HG02571 (cell line): ENCODE measurements around the gene OR2K2.
"Not testable (repeated sequence)": the region's sequence is repeated elsewhere in the genome, so short reads cannot be mapped to it uniquely, and the experiment has no call there.

Experiments
- ATAC-seq: cut with Tn5 transposase; IDR thresholded peaks from one replicate; pipeline ENCODE4 v1.9.1; 2021; ENCODE audit warnings: mild to moderate bottlenecking, moderate library complexity; ENCODE audit not compliant: unreplicated experiment

OR2K2 gene

DNA sequence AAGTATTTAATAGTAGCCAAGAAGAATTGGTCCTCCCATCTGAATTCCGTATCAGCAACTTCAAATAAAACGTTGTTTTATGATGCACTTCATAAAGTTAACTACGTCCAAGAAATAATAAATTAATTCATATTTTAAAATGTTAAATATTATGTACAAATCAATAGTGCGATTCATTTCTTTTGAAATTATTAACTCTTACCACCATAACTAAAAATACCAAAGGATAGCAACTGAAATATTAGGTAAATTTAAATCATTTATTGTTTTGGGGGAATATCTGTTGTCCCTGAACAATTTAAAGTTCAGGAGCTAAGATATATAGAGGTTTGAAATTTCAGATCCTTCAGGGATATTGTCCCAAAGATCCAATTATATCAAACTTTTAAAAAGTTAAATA is at the start of gene OR2K2:
TSS of gene OR2K2 (minus strand) at position 101 of the 400 bp plus-strand sequence. CDS start 1,791 bp downstream, outside the sequence.
- ATAC-seq, result no peak

DNA sequence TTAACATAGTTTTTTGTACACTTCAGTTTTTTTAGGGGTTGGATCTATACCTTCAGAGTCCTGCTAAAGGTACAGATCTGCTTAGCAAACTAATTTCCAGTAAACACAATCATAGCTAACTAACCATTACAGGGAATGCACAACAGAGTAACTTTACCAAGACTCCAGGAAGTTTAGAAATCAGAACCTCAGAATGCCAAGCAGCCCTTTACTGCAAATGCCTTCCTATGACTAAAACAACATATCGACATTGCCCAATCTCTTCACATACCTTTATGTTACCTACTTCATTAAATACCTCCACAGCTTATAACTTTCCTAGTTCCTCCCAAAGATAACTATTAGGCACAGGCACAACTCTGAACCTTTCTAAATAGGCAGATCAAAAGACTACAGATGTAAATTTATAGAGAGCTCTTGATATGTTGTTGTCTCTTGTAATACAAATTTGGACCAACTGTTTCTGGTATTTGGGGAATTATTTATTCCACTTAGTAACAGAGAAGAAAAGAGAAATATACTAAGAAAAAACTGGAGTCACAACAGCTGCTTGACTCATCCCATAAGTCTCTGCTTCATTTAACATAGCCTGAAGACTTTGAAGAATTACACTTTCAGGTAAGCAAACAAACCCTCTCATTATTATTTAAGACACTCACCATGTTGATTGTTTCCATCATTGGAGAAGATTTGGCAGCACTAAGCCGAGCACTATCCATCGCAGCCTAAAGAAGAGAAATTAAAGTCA is 46.0 kb upstream of the OR2K2 start:
- ATAC-seq, result no peak

- ATAC-seq, result no peak
Observed at GRCh38 chr9:111375062-111375461, 45.0 kb upstream of the OR2K2 start.

- no peak for ATAC-seq
Observed at GRCh38 chr9:111372297-111372696, 42.3 kb upstream of the OR2K2 start.

GRCh38 chr9:111366978-111367377 is 37.0 kb upstream of the OR2K2 start:
- ATAC-seq, result no peak

DNA sequence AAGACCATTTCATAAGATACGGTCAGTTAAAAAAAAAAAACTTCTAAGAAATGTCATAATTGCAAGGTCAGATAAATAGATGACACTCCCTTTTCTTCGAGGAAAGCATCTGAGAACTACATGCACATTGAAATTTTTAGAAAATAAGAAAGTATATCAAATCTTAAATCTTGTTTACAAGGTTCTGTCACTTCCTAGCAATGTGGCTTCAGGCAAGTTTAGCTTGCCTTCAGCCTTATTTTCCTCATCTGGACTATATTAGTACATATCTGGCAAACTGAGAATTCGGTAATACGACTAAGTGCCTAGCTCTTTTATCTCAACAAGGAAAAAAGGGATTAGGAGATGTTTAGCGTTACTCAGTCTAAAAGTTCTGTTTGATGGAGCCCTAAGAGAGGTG is 32.5 kb upstream of the OR2K2 start:
- ATAC-seq, result no peak

DNA sequence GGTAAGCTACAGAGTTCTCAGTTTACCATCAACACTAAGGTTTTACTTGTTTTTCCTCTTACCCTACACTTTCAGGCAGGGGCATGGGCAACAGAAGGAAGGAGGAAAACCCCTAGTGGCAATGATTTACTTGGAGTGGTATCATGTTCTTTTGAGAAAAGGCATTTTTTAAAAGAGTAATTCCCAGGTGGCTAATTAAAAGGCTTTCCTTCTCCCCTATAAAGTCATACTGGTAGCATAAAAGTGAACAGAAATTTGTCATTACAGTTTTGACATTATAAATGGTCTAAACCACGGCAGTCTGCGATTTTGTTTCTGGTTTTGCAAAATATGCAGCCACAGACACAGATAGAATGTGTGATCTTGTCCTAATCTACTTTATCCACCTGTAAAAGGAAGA is 30.9 kb upstream of the OR2K2 start:
- no peak for ATAC-seq

DNA sequence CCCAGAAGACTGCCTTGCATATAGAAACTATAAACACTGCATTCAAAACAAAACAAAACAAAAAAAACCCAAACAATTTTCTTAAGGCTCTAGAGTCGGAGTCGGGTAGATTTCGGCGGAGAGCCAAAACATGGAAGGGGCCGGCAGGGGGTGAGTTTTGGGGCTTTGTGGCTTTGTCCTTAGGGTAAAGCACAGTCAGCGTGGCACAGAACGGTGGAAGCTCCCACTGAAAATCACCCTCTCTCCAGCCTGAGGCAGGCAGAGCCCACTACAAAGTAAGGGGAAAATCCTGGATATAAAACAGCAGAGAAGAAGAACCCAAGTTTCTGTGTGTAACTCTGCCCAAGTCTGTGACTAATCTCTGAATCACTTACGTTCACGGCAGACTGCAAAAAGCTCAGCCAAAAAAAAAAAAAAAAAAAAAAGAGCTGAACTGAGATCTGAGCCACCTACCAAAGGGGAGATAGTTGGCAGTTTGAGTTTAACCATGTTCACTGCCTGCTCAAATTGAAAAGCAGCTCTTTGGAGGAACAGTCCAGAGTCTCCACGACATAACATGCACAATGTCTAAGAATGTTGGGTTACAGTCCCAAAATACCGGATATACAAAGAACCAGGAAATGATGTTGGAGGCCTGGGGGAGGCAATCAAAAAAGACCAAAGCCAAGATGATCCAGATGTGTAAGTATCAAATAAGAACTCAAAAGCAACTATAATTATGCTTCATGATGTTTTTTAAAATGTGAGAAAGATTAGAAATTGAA is 26.6 kb upstream of the OR2K2 start:
- no peak for ATAC-seq

DNA sequence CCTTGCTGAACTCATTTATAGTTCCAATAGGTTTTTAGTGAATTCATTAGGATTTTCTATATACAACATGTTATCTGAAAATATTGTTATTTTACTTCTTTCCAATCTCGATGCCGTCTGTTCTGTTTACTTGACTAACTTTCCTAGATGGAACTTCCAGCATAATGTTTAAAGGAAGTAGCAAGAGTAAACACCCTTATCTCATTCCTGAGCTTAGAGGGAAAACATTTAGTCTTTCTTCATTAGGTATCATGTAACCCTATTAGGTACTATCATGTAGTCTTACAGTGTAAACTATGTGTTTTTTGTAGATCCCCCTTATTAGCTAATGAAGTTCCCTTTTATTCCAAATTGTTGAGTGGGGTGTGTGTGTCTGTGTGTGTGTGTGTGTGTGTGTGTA is 22.5 kb upstream of the OR2K2 start:
- ATAC-seq, result no peak

GRCh38 chr9:111350556-111350955 is 20.5 kb upstream of the OR2K2 start:
- ATAC-seq, result no peak

- no peak for ATAC-seq
Observed at GRCh38 chr9:111349766-111350165, 19.7 kb upstream of the OR2K2 start.

- no peak for ATAC-seq
Observed at GRCh38 chr9:111348821-111349271, 18.8 kb upstream of the OR2K2 start.

GRCh38 chr9:111334318-111334863 is 4.4 kb upstream of the OR2K2 start:
- not testable (repeated sequence) for ATAC-seq

DNA sequence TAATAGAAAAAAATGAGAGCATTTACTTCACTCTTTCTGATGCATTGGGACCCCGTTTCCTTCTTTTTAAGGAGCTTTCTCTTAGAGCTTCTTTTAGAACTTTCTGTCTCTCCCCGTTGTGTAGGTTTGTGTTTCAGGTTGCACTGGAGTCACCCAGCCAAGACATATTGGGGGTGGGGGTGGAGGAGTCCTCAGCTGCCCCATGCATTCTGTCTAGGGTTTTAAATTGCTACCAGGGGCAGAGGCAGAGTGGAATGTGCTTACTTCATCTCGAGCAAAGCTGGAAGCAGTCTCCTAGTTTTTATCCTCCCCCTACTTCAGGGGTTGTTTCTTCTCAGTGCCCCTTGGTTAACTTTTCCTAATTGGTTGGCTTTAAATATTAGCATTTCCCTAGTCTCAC is 9.4 kb downstream of the OR2K2 start:
- no peak for ATAC-seq

DNA sequence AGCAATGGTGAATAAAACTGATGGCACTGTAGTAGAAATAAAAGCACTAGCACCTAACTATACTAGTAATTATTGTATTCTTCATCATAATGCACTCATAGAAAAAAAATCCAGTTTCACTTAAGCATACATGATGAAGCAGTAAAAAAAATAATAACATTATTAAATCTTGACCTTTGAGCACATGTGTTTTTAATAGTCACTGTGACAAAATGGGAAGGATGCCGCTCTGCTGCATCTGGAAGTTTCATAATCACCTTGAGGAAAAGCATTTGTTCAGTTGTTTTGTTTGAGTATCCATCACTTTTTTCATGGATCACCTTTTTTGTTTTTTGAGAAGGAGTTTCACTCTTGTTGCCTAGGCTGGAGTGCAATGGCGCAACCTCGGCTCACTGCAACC is 13.2 kb downstream of the OR2K2 start:
- ATAC-seq, result no peak

DNA sequence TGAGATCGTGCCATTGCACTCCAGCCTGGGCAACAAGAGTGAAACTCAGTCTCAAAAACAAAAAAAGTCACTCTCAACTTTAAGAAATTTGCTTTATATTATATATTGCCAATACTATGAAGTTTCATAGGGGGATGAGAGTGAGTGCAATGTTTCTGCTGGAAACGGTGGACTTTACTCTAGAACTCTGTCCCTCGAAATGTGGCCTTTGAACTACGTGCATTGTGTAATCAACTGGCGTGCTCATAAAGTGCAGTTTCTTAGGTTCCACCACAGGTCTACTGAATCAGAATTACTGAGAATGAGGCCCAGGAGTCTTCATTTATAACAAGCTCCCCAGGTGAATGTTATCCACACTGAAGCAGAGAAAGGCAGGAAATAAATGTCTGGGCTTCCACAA is 24.1 kb downstream of the OR2K2 start:
- no peak for ATAC-seq

- ATAC-seq, result not testable (repeated sequence)
Observed at GRCh38 chr9:111304000-111304399, 26.0 kb downstream of the OR2K2 start.

- ATAC-seq, result no peak
Observed at GRCh38 chr9:111301195-111301594, 28.8 kb downstream of the OR2K2 start.

DNA sequence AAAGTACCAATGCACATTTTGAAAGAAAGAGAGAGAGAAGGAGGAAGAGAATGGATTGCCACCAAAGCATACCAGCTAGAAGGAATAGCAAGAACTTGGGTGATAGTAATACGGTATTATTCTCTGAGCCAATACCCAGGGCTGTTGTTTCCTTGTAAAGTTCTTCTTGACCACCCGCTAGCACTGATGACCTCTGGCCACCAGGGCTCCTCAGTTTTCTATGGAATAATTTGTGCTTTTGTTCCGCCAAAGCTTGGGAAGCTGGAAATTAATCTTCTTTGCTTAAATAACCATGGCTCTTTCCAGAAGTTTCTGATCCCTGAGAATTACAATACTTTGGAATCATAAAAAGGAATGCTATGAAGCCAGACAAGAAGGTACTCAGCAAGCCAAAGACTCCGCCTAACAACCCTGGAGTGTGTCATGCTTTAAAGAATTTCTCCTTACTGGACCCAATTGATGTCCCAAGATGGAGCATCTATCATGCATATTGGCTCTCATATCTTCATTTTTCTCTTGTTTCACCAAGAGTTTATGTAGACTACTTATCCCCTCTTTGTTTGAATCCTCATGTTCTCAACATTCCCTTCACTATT is 29.8 kb downstream of the OR2K2 start:
- no peak for ATAC-seq

DNA sequence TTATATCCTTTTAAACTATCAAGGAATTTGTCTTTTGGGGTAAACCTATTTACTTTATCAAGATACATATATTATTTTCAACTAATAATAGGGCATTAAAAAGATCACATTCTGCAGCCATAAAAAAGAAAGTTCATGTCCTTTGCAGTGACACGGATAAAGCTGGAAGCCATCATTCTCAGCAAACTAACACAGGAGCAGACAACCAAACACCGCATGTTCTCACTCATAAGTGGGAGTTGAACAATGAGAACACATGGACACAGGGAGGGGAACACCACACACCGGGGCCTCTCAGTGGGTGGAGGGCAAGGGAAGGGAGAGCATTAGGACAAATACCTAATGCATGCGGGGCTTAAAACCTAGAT is 30.4 kb downstream of the OR2K2 start:
- not testable (repeated sequence) for ATAC-seq

DNA sequence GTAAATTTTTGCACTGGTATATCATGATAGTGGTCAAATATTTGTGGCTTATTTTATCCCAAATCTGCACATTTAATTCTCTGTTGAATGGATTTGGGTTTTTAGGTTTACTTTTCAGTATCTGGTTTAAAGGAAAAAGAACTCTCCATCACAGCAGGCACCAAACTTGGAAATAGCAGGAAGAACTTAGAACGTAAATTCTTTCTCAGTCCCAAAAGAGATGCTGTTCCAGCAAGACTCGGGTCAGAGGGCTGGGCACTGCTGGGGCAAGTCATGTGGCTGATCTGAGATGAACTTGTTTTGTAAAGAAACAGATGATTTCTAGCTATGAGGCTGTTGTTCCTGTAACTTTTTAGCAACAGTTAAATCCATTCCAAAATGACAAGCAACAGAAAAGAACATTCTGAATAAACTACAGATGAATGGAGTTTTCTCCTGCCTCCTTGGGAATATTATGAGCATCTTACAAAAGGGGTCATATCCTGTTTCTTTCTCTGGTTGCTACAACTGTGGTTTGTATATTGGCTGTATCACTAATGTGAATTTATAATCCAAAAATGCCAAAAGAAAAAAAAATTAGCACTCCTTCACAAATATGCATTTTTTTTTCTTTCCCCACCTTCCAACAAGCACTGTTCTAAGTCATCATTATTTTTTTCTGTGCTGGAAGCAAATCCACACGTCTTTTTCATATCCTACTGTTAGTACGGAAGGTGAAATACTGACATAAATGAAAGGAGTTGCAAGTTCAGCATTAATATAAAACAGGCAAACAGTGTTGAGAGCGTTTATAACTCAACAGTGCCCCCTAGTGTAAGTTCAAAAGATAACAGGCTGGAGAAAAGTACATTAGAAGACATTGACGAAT is 31.1 kb downstream of the OR2K2 start:
- no peak for ATAC-seq
